HEK293T (cell line): Measurements from ENCODE around the gene PLCL2.

Experiments
- CTCF ChIA-PET: fragments of 350-600 bp; formaldehyde crosslinking; extraction: SDS; loops from one replicate; lab custom pipeline; 2021; ENCODE audit warnings: antibody characterized with exemption, inconsistent platforms; lab: Yijun Ruan, JAX
- POLR2A ChIA-PET: fragments of 350-600 bp; formaldehyde crosslinking; extraction: SDS; loops from one replicate; lab custom pipeline; 2020; ENCODE audit warnings: antibody characterized with exemption, inconsistent platforms; lab: Yijun Ruan, JAX
- DNase-seq: peaks from one replicate; pipeline ENCODE4 v3.0.0; 2012; ENCODE audit warnings: mixed read lengths; ENCODE audit errors: extremely low spot score
- ARNT ChIP-seq: fragments of 450-650 bp; IDR thresholded peaks from 2 replicates; pipeline ENCODE4 v1.6.1; 2017; ENCODE audit warnings: mild to moderate bottlenecking
- BHLHE40 ChIP-seq: fragments of 450-650 bp; IDR thresholded peaks from 2 replicates; pipeline ENCODE4 v1.6.1; 2016; ENCODE audit warnings: mild to moderate bottlenecking, moderate library complexity, borderline replicate concordance
- CTBP1 ChIP-seq: fragments of 450-650 bp; IDR thresholded peaks from 2 replicates; pipeline ENCODE4 v1.6.1; 2016; ENCODE audit warnings: borderline replicate concordance
- ELF4 ChIP-seq: fragments of 450-650 bp; IDR thresholded peaks from 2 replicates; pipeline ENCODE4 v1.6.1; 2017; ENCODE audit warnings: antibody characterized with exemption
- FOXA1 ChIP-seq: fragments of 450-650 bp; IDR thresholded peaks from 2 replicates; pipeline ENCODE4 v1.6.1; 2016; ENCODE audit warnings: mild to moderate bottlenecking
- FOXK2 ChIP-seq: fragments of 450-650 bp; IDR thresholded peaks from 2 replicates; pipeline ENCODE4 v1.6.1; 2016; ENCODE audit warnings: mild to moderate bottlenecking
- FOXM1 ChIP-seq: fragments of 450-650 bp; IDR thresholded peaks from 2 replicates; pipeline ENCODE4 v1.6.1; 2017; ENCODE audit warnings: mild to moderate bottlenecking, borderline replicate concordance
- HDGF ChIP-seq: fragments of 450-650 bp; IDR thresholded peaks from 2 replicates; pipeline ENCODE4 v1.6.1; 2017; ENCODE audit warnings: antibody characterized with exemption, borderline replicate concordance
- L3MBTL2 ChIP-seq: fragments of 450-650 bp; conservative IDR thresholded peaks from 2 replicates; pipeline ENCODE4 v1.6.1; 2016; ENCODE audit warnings: mild to moderate bottlenecking
- LEF1 ChIP-seq: fragments of 450-650 bp; IDR thresholded peaks from 2 replicates; pipeline ENCODE4 v1.6.1; 2017; ENCODE audit warnings: mild to moderate bottlenecking, borderline replicate concordance
- NFRKB ChIP-seq: fragments of 450-650 bp; IDR thresholded peaks from 2 replicates; pipeline ENCODE4 v1.6.1; 2016; ENCODE audit warnings: mild to moderate bottlenecking, moderate library complexity
- SP1 ChIP-seq: fragments of 450-650 bp; IDR thresholded peaks from 2 replicates; pipeline ENCODE4 v1.6.1; 2017
- SUZ12 ChIP-seq: fragments of 450-650 bp; IDR thresholded peaks from 2 replicates; pipeline ENCODE4 v1.6.1; 2016; ENCODE audit warnings: mild to moderate bottlenecking
- TARDBP ChIP-seq: fragments of 450-650 bp; IDR thresholded peaks from 2 replicates; pipeline ENCODE4 v1.6.1; 2016
- ZNF384 ChIP-seq: fragments of 450-650 bp; IDR thresholded peaks from 2 replicates; pipeline ENCODE4 v1.6.1; 2016
- TF ChIP-seq, protein P1 (sequence below): fragments of 450-650 bp; IDR thresholded peaks from 2 replicates; pipeline ENCODE4 v1.6.1; 2016

Gene PLCL2

DNA sequence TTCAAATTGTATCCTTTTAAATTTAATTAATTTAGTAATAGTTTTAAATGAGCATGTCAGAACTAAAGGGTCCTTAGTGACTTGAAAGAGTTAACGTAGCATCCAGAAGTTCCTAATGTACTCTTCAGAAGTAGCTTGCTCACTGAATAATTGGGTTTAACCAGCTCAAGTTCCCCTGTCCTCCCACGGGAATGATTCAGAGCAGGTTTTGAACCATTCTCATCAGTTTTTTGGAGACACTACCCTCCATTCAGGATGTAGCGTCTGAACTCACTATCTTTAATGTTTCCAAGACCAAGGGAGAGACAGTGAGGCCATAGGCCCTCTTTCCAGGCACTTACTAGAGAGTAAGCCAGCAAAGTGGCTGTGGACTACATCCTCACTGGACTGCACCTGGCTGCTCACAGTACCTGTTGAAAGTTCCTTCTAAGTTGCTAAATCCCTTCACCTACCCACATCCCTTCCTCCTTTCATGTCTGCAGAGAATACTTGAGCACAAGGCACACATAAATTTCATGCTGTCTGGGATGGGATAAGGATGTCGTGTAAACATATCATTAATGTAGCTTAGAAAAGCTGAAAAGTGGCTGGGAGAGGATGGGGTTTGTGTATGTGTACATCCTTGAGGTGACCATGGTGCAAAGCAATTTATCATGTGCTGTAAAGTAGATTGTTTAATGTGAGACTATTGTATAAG, 146.3 kb downstream of the PLCL2 start:
- TF ChIP-seq BHLHE40: no peak
- TF ChIP-seq CTBP1: no peak
- TF ChIP-seq, protein P1, sequence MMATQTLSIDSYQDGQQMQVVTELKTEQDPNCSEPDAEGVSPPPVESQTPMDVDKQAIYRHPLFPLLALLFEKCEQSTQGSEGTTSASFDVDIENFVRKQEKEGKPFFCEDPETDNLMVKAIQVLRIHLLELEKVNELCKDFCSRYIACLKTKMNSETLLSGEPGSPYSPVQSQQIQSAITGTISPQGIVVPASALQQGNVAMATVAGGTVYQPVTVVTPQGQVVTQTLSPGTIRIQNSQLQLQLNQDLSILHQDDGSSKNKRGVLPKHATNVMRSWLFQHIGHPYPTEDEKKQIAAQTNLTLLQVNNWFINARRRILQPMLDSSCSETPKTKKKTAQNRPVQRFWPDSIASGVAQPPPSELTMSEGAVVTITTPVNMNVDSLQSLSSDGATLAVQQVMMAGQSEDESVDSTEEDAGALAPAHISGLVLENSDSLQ: peak; percentile 38; the same call in 1 of the 2 replicates
- ChIA-PET CTCF (interaction anchor here (0.6 to 0.9 kb wide), 2 partner anchors 13 to 774 kb away, joined by 3 read pairs; no protein-coding TSS in a partner anchor), POLR2A (no interaction called here)
- DNase-seq: no peak

DNA sequence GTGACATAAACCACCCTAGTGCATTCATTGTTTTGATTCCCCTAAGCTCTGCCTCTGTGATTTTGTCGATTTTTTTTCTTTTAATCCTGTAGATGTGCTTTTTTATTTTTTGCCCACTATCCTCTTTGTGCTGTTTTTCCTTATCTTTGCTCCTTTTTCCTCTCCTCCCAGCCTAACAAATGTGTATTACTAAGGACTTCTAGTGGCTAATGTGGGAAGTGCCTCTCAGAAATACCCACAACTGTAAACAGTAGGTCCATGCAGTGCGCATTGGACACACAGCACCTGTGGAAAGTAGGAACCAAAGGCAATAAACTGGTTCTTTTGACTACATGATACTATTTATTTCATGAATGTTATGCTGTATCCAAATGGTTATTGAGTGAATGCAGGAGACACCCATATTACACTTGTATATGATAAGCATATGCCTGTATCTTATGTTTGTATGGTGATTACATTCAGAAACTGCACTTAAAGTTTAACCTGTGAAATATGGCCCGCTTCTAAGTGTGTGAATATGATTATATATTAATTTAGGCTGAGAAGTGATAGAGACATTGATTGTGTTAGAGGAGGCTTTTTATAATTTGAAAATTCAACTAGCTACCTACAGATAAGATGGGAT, 147.8 kb downstream of the PLCL2 start:
- TF ChIP-seq, protein P1: no peak
- no peak for TF ChIP-seq FOXK2
- no peak for TF ChIP-seq BHLHE40
- no peak for TF ChIP-seq SP1
- no peak for TF ChIP-seq SUZ12
- TF ChIP-seq LEF1: no peak
- TF ChIP-seq NFRKB: no peak
- no peak for TF ChIP-seq L3MBTL2
- TF ChIP-seq HDGF: no peak
- no peak for TF ChIP-seq FOXA1
- TF ChIP-seq TARDBP: no peak
- no peak for TF ChIP-seq ELF4
- TF ChIP-seq FOXM1: no peak
- no peak for TF ChIP-seq ARNT
- no peak for TF ChIP-seq CTBP1
- no peak for TF ChIP-seq ZNF384
- ChIA-PET CTCF (no interaction called here), POLR2A (no interaction called here)
- peak; percentile 36 for DNase-seq

DNA sequence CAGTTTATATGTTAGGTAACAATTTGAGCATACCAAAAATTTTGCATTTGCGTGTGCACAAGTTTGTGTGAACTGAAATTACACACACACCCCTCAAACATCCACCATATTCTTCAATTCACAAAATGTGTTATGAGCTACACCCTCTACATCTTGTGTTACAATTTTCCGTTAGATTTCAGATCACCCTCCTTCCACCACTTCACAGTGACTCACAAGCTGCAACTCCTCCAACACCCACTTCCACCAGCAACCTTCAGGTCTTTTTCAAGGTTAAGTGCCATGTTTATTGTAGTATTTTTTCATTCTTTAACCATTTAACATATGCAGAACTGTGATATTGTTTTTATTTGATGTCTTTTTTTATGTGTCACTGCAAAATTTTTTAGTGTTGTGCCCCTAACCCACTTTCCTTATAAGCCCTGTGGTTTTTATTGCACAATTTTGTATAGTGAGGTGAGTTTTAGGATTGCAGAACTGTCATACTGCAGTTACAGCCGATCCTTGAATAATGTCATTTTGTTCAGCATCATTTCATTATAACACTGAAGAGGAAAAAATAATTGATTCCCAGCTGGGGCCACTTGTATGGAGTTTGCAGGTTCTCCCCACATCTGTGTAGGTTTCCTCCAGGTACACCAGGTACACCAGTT, 148.9 kb downstream of the PLCL2 start:
- POLR2A ChIA-PET: no interaction called here
- no peak for TF ChIP-seq SP1
- TF ChIP-seq CTBP1: no peak
- TF ChIP-seq LEF1: no peak
- TF ChIP-seq HDGF: no peak
- TF ChIP-seq, protein P1: no peak
- no peak for TF ChIP-seq FOXK2
- TF ChIP-seq BHLHE40: no peak
- TF ChIP-seq SUZ12: no peak
- no peak for DNase-seq
- CTCF ChIA-PET: no interaction called here

DNA sequence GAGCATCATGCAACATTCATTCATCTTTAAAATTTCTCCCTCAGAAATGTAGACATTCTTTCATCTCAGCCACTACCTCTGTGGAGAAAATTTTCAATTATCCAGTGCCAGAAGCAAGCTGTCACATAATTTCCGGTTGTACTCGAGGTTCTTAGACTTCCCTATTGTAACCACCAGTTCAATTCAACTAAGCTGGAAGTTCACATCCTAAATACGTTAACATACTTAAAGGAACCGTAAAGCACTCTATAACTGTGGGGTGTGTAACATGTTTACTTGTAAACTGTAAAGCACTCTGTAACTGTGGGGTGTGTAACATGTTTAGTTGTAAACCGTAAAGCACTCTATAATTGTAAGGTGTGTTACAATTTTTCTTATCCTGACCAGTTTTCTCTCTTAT, 150.3 kb downstream of the PLCL2 start:
- CTCF ChIA-PET: no interaction called here
- TF ChIP-seq CTBP1 (no peak), HDGF (no peak), SP1 (no peak)
- POLR2A ChIA-PET: no interaction called here
- DNase-seq: no peak

DNA sequence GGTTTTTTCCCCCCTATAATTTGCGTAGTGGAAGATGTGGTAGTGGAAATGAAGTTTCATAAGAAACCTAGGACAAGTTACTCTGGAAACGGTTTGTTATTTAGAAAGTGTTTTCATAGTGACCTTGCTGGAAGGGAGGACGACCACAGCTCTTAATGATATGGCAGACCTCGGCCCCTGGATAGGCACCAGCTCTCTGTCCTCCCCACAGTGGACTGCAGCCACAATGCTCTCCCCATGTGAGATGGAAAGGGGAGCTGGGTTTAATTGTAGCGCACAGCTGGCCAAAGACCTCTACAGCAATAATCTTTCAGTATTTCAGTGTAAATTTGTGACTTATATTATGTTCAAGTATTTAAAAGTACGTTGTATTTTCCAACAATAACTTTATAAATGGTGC, 151.2 kb downstream of the PLCL2 start:
- ChIA-PET POLR2A (no interaction called here), CTCF (no interaction called here)
- TF ChIP-seq, protein P1: no peak
- TF ChIP-seq L3MBTL2 (no peak), SP1 (no peak), ELF4 (no peak), HDGF (no peak), FOXA1 (no peak), SUZ12 (no peak), FOXM1 (no peak), NFRKB (no peak), BHLHE40 (no peak), CTBP1 (no peak), ZNF384 (no peak)
- DNase-seq: no peak

DNA sequence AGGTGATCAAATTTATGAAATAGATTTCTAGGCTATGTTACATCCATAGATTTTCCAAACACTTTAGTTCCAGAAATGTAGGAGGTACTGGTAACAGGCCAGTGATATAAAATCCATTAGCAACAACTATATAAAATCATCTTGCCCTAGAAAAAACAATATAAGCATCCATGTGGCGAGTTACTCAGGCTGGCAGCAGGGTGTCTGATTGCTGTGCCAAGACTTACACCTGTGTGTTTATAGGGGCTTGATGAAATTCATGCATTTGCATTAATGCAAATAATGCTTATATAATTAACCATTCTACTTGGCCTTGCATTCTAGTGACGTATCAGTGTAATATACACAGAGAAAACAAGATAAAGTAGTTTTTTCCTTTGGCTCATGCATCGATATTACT, 153.4 kb downstream of the PLCL2 start:
- CTCF ChIA-PET: no interaction called here
- no peak for DNase-seq
- POLR2A ChIA-PET: no interaction called here
- TF ChIP-seq L3MBTL2 (no peak), FOXA1 (no peak), LEF1 (no peak)
